GM23248 (cell line): Measurements from ENCODE around the gene LENG8. TPM values are rescaled to one million over a fixed set of nuclear protein-coding genes. Genes with fewer than 3 reads are reported as not detected.
A peak's percentile ranks its signal among the peaks of the same experiment; 100 is the strongest.

Experiments used
- DNase-seq: peaks from one replicate; pipeline ENCODE4 v3.0.0-alpha.2; 2015
- H2AFZ ChIP-seq: fragments of 200-600 bp; sonication (generic); 2 replicates; pipeline ENCODE4 v1.6.1; 2016; ENCODE audit warnings: antibody characterized with exemption
- H3F3A ChIP-seq: fragments of 200-600 bp; sonication (generic); 2 replicates; pipeline ENCODE4 v1.6.1; 2016; ENCODE audit warnings: mild to moderate bottlenecking, antibody characterized with exemption, mixed run types; ENCODE audit not compliant: insufficient read depth
- H3K27ac ChIP-seq: fragments of 200-600 bp; sonication (generic); 2 replicates; pipeline ENCODE4 v1.5.1; 2016; ENCODE audit warnings: mild to moderate bottlenecking
- H3K27me3 ChIP-seq: fragments of 200-600 bp; sonication (generic); replicated peaks from 2 replicates; pipeline ENCODE4 v1.6.1; 2016; ENCODE audit warnings: mild to moderate bottlenecking; ENCODE audit not compliant: insufficient read depth
- H3K36me3 ChIP-seq: fragments of 200-600 bp; sonication (generic); 2 replicates; pipeline ENCODE4 v1.6.1; 2016; ENCODE audit warnings: low read depth, mild to moderate bottlenecking
- H3K4me1 ChIP-seq: fragments of 200-600 bp; sonication (generic); 2 replicates; pipeline ENCODE4 v1.6.1; 2016; ENCODE audit warnings: mild to moderate bottlenecking; ENCODE audit not compliant: insufficient read depth
- H3K4me2 ChIP-seq: fragments of 200-600 bp; sonication (generic); one replicate; pipeline ENCODE4 v1.6.1; 2016; ENCODE audit warnings: mild to moderate bottlenecking; ENCODE audit not compliant: unreplicated experiment
- H3K4me3 ChIP-seq: fragments of 200-600 bp; sonication (generic); 2 replicates; pipeline ENCODE4 v1.5.1; 2016; ENCODE audit warnings: mild to moderate bottlenecking
- H3K79me2 ChIP-seq: fragments of 200-600 bp; sonication (generic); 2 replicates; pipeline ENCODE4 v1.6.1; 2016; ENCODE audit warnings: mild to moderate bottlenecking; ENCODE audit not compliant: insufficient read depth
- H3K9ac ChIP-seq: fragments of 200-600 bp; sonication (generic); 2 replicates; pipeline ENCODE4 v1.6.1; 2016; ENCODE audit warnings: mild to moderate bottlenecking
- H3K9me2 ChIP-seq: fragments of 200-600 bp; sonication (generic); 2 replicates; pipeline ENCODE4 v1.6.1; 2016; ENCODE audit warnings: mixed run types, mild to moderate bottlenecking, moderate library complexity; ENCODE audit not compliant: insufficient read depth
- H3K9me3 ChIP-seq: fragments of 200-600 bp; sonication (generic); one replicate; pipeline ENCODE4 v1.6.1; 2017; ENCODE audit warnings: low read depth
- H4K20me1 ChIP-seq: fragments of 200-600 bp; sonication (generic); 2 replicates; pipeline ENCODE4 v1.6.0; 2016; ENCODE audit not compliant: insufficient read depth
- EZH2 ChIP-seq: fragments of 200-600 bp; sonication (generic); IDR thresholded peaks from 2 replicates; pipeline ENCODE4 v1.6.1; 2018; ENCODE audit warnings: antibody characterized with exemption, mild to moderate bottlenecking; ENCODE audit not compliant: insufficient read depth, poor library complexity, severe bottlenecking
- EZH2phosphoT487 ChIP-seq: fragments of 200-600 bp; sonication (generic); IDR thresholded peaks from 2 replicates; pipeline ENCODE4 v1.6.1; 2018; ENCODE audit warnings: antibody characterized with exemption, moderate library complexity, mild to moderate bottlenecking, low read depth; ENCODE audit not compliant: insufficient read depth
- WGBS, 2 experiments: methylation state at CpG; one replicate each; pipeline ENCODE4 v1.1.6; 2015 to 2017; ENCODE audit warnings: low lambda C conversion rate in 2 of 2, low coverage in 1 of 2; ENCODE audit errors: missing lambda C conversion rate in 2 of 2; 5-methylcytosine and 5-hydroxymethylcytosine counted together
- in situ Hi-C: fragments of 300-500 bp; cut with MboI; formaldehyde crosslinking; loops from 2 replicates; pipeline ENCODE4 v1.15.0; 2020
- polyA plus RNA-seq: library from polyadenylated mRNA; unstranded; fragments of >200 nt; fragmentation: Nextera tagmentation; extraction: Ambion mirVana; gene quantifications from 2 replicates; pipeline ENCODE4 v1.2.1, GENCODE V29; 2016
- total RNA-seq: library from RNA; depleted of rRNA; stranded (reverse); fragments of >200 nt; shearing (Covaris generic); gene quantifications from 2 replicates; pipeline ENCODE4 v1.2.3, GENCODE V29; 2014; rRNA removed

LENG8 gene
- total RNA-seq (29.2 and 33.9 TPM in 2 replicates), polyA plus RNA-seq (34.7 and 45.5 TPM in 2 replicates)

DNA sequence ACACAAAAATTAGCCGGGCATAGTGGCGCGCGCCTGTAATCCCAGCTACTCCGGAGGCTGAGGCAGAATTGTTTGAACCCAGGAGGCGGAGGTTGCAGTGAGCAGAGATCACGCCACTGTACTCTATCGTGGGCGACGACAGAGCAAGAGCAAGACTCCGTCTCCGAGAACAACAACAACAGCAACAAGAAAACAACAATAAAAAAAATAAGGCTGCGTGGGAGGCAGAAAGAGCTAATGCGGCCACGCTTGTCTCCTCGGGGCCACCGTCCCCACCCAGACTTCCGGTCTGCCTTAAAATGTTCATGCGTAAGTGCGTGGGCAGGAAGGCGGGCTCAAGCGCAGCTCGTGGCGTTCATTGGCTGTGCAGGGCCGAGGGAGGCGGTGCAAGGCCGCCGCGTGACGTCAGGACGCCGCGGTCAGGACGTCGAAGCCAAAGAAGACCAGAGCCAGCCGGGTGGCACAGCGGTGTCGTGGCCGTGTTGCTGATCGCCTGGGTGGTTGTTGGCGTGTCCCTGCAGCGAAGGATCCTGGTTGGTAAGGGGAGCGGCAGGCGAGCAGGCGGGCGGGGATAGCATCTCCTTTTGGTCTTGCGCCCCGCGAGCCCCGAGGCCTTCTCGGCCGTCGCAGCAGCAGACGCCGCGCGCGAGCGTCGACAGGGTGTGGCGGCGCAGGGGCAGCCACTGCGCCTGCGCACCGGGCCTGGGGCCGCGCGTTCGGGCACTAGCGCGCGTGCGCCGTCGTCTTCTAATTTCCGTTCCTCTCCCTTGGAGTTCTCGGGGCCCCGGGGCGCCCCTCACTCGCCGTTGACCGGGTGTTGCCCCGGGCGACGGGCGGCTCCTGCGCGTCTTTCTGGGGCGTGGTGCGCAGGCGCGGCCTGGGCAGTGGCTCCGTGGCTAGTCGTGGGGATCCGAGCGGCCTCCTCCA lies at the start of gene LENG8:
Gene LENG8, plus strand, starts transcription at position 426 of the 927 bp plus-strand sequence. CDS start 2,146 bp downstream, outside the sequence.
- peak within 1 kb of the TSS; percentile 69 for H2AFZ ChIP-seq
- H3K4me2 ChIP-seq = peak within 1 kb of the TSS; percentile 90
- in situ Hi-C loops = no loop called here
- no peak for TF ChIP-seq EZH2
- TF ChIP-seq EZH2phosphoT487 = no peak
- peaks cover 22% of the 10 kb centered on the region for H3K36me3 ChIP-seq
- DNase-seq = peak; percentile 99
- H3K9me2 ChIP-seq = no peaks in the 10 kb centered on the region
- H3F3A ChIP-seq = 0 out of 2 replicates have a peak, but pooled peaks cover 9% of the 10 kb centered on the region
- no peaks in the 10 kb centered on the region for H3K27me3 ChIP-seq
- peaks cover 25% of the 10 kb centered on the region for H3K4me1 ChIP-seq
- 1 to 2% methylated on average over 60 to 92 of the region's 96 CpGs for WGBS, 2 experiments
- H3K9ac ChIP-seq = peak within 1 kb of the TSS; percentile 99
- 0 out of 2 replicates have a peak, but pooled peaks cover 4% of the 10 kb centered on the region for H4K20me1 ChIP-seq
- peak within 1 kb of the TSS; percentile 88 for H3K4me3 ChIP-seq
- H3K27ac ChIP-seq = peak within 1 kb of the TSS; percentile 98
- peaks cover 86% of the 10 kb centered on the region for H3K79me2 ChIP-seq
- H3K9me3 ChIP-seq = no peaks in the 10 kb centered on the region

DNA sequence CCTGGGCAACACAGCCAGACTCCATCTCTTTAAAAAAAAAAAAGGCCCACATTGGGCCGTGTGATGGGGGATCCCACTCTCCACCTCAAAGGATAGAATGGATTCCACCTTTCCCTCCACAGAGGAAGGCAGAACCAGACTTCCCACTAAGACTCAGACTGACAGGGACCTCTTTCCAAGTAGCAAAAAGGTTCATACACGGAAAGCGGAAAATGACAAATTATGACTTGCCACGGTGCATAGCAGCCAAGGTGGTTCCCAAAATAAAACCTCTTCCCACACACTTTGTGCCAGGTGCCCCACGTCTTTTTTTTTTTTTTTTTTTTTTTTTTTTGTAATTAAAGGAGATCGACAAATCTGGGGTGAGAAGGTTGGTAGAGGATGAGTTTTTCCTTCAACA lies 48.1 kb upstream of the LENG8 start:
- no peaks in the 10 kb centered on the region for H3K9me2 ChIP-seq
- no peak overlapping the region for H2AFZ ChIP-seq
- no peaks in the 10 kb centered on the region for H3K9me3 ChIP-seq
- TF ChIP-seq EZH2phosphoT487 = no peak
- no peak for TF ChIP-seq EZH2
- H3K4me2 ChIP-seq = no peak overlapping the region
- H3K27me3 ChIP-seq = no peaks in the 10 kb centered on the region
- no peak for DNase-seq
- no peak overlapping the region for H3K9ac ChIP-seq
- H3K4me3 ChIP-seq = no peak overlapping the region
- H3K36me3 ChIP-seq = no peaks in the 10 kb centered on the region
- no peaks in the 10 kb centered on the region for H3K79me2 ChIP-seq
- 52 to 53% methylated on average over 6 of the region's 6 CpGs for WGBS, 2 experiments
- no peaks in the 10 kb centered on the region for H3F3A ChIP-seq
- H3K27ac ChIP-seq = no peak overlapping the region
- no peaks in the 10 kb centered on the region for H3K4me1 ChIP-seq
- H4K20me1 ChIP-seq = no peaks in the 10 kb centered on the region
- in situ Hi-C loops = no loop called here

DNA sequence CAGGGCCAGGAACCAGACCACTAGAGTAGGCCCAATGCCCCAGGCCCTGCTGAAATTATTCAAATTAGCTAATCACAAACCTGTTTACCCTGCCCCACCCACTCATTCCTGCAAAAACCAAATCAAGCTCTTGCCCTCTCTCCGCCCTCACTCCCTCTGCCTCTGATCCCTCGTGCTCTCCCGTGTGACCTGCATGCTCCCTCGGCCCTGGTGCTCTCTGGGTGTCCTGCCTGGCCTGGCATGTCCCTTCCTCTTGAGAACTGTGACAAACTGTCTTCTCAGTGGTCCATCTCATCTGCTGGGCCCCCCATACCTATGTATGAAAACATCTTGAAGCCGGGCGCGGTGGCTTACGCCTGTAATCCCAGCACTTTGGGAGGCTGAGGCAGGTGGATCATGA lies 45.9 kb upstream of the LENG8 start:
- Histone ChIP-seq H3K27ac (no peak overlapping the region), H3K9ac (no peak overlapping the region), H3K9me2 (no peaks in the 10 kb centered on the region), H3K27me3 (no peaks in the 10 kb centered on the region), H3F3A (no peaks in the 10 kb centered on the region), H3K9me3 (no peaks in the 10 kb centered on the region), H4K20me1 (no peaks in the 10 kb centered on the region), H3K4me1 (no peaks in the 10 kb centered on the region), H2AFZ (no peak overlapping the region), H3K4me3 (no peak overlapping the region), H3K4me2 (no peak overlapping the region), H3K36me3 (no peaks in the 10 kb centered on the region), H3K79me2 (no peaks in the 10 kb centered on the region)
- in situ Hi-C loops = no loop called here
- no peak for DNase-seq
- 38 to 46% methylated on average over 8 of the region's 8 CpGs for WGBS, 2 experiments
- TF ChIP-seq EZH2phosphoT487 = no peak
- no peak for TF ChIP-seq EZH2

DNA sequence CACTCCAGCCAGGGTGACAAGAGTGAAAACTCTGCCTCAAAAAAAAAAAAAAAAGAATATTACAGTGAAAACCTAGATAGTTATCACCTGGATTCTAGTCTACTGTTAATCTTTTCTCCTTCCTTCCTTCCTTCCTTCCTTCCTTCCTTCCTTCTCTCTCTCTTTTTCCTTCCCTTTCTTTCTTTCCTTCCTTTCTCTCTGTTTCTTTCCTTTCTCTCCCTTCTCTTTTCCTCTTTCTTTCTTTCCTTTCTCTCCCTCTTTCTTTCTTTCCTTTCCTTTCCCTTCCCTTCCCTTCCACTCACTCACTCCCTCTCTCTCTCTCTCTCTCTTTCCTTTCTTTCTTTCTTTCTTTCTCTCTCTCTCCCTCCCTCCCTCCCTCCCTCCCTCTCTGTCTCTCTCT lies 43.4 kb upstream of the LENG8 start:
- H3K9ac ChIP-seq = no peak overlapping the region
- no peaks in the 10 kb centered on the region for H3K36me3 ChIP-seq
- H4K20me1 ChIP-seq = no peaks in the 10 kb centered on the region
- no peaks in the 10 kb centered on the region; the same call in 1 of the 2 replicates for H3K27me3 ChIP-seq
- H3K4me2 ChIP-seq = no peak overlapping the region
- no peaks in the 10 kb centered on the region for H3K4me1 ChIP-seq
- no peaks in the 10 kb centered on the region for H3F3A ChIP-seq
- H3K27ac ChIP-seq = no peak overlapping the region
- DNase-seq = no peak
- TF ChIP-seq EZH2 = no peak
- no peak for TF ChIP-seq EZH2phosphoT487
- no peak overlapping the region for H3K4me3 ChIP-seq
- no peaks in the 10 kb centered on the region for H3K9me2 ChIP-seq
- H3K9me3 ChIP-seq = no peaks in the 10 kb centered on the region
- no peaks in the 10 kb centered on the region for H3K79me2 ChIP-seq
- no peak overlapping the region for H2AFZ ChIP-seq
- in situ Hi-C loops = no loop called here
